CD4-positive, CD25-positive, alpha-beta regulatory T cell (primary cell): ENCODE measurements around the gene ATOH8. TPM values are rescaled to one million over a fixed set of nuclear protein-coding genes. Genes with fewer than 3 reads are reported as not detected.

ENCODE experiments used
- ATAC-seq, 2 donors: fragments of 150-1000 bp; cut with Tn5 transposase; one replicate each; pipeline ENCODE4 v1.10.0; 2021; ENCODE audit warnings: low read depth in 2 of 2, moderate number of reproducible peaks in 2 of 2, moderate library complexity in 1 of 2
- DNase-seq, 3 donors: peaks; one replicate each; pipeline versions ENCODE4 v3.0.0 to v3.0.0-alpha.2; 2012 to 2022; ENCODE audit warnings: mixed read lengths in 1 of 3
- H3K27ac ChIP-seq: one replicate; pipeline ENCODE4 v1.7.0; 2013; ENCODE audit warnings: mild to moderate bottlenecking, low read length; ENCODE audit not compliant: insufficient read depth, poor library complexity, severe bottlenecking
- H3K27me3 ChIP-seq: one replicate; pipeline ENCODE4 v1.7.0; 2013; ENCODE audit warnings: low read length; ENCODE audit not compliant: control insufficient read depth, insufficient read depth
- H3K36me3 ChIP-seq: one replicate; pipeline ENCODE4 v1.7.0; 2013; ENCODE audit warnings: mild to moderate bottlenecking, low read length, moderate library complexity; ENCODE audit not compliant: control insufficient read depth, insufficient read depth
- H3K4me1 ChIP-seq: 2 replicates; pipeline ENCODE4 v1.7.0; 2013; ENCODE audit warnings: mild to moderate bottlenecking, low read length; ENCODE audit not compliant: insufficient read depth, control insufficient read depth, poor library complexity, severe bottlenecking
- H3K4me3 ChIP-seq: one replicate; pipeline ENCODE4 v1.7.0; 2013; ENCODE audit warnings: low read depth, mild to moderate bottlenecking, low read length, moderate library complexity
- H3K9me3 ChIP-seq, 2 experiments: 1 replicate in 1 of 2; 2 replicates in 1 of 2; pipeline ENCODE4 v1.7.0; 2013; ENCODE audit warnings: low read length in 2 of 2, mild to moderate bottlenecking in 1 of 2, moderate library complexity in 1 of 2; ENCODE audit not compliant: control insufficient read depth in 2 of 2
- H3K27ac Mint-ChIP-seq, 3 donors: one replicate each; pipeline ENCODE4 v1.8.0; 2020 to 2022; ENCODE audit warnings: mild to moderate bottlenecking in 3 of 3, mixed read lengths in 3 of 3, moderate library complexity in 2 of 3
- H3K27me3 Mint-ChIP-seq: one replicate; pipeline ENCODE4 v1.8.0; 2022; ENCODE audit warnings: mild to moderate bottlenecking, mixed read lengths
- H3K36me3 Mint-ChIP-seq: one replicate; pipeline ENCODE4 v1.8.0; 2020; ENCODE audit warnings: mixed read lengths
- H3K4me1 Mint-ChIP-seq, 4 donors: one replicate each; pipeline ENCODE4 v1.8.0; 2020 to 2022; ENCODE audit warnings: mixed read lengths in 4 of 4, mild to moderate bottlenecking in 1 of 4
- H3K4me3 Mint-ChIP-seq, 4 donors: one replicate each; pipeline ENCODE4 v1.8.0; 2020 to 2022; ENCODE audit warnings: mild to moderate bottlenecking in 4 of 4, mixed read lengths in 4 of 4, moderate library complexity in 3 of 4
- H3K9me3 Mint-ChIP-seq, 7 donors: one replicate each; pipeline ENCODE4 v1.8.0; 2020 to 2022; ENCODE audit warnings: mixed read lengths in 7 of 7, mild to moderate bottlenecking in 3 of 7, moderate library complexity in 2 of 7
- polyA plus RNA-seq, 4 donors: library from polyadenylated mRNA; unstranded; fragments of 300-500 nt; fragmentation: Illumina TruSeq; gene quantifications; one replicate each; pipeline ENCODE4 v1.2.3, GENCODE V29; 2021
- total RNA-seq: library from RNA; stranded (reverse); gene quantifications from one replicate; pipeline ENCODE4 v1.2.3, GENCODE V29; 2022

The ATOH8 gene
- total and polyA plus RNA-seq, 5 donors from 2014 or later: not detected

DNA sequence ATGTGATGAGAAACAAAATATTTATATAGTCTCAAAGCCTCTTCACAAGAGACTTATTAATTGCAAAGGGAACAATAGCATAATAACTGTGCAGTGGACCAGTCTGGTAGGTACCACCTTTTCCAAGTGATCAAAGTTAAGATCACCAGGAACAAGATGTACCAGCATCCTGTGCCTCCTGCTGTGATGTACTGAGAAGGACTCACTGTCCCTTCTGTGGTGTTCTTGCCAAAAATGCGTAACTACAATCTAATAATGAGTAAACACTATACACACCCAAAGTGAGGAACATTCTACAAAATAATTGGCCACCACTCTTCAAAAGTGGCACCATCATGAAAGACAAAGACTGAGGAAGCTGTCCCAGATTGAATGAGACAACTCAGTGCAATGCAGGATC is 45.1 kb upstream of the ATOH8 start:
- Histone ChIP-seq H3K27me3 (no peaks in the 10 kb centered on the region), H3K9me3 (no peaks in the 10 kb centered on the region), H3K36me3 (no peaks in the 10 kb centered on the region), H3K4me1 (no peaks in the 10 kb centered on the region), H3K4me3 (no peak overlapping the region), H3K27ac (no peak overlapping the region)
- no peak overlapping the region for H3K4me3 Mint-ChIP-seq
- H3K27ac Mint-ChIP-seq: no peak overlapping the region
- DNase-seq (no peak), ATAC-seq (no peak)
- peaks cover 7 to 30% (median 9%) of the 10 kb centered on the region in 4 donors for H3K4me1 Mint-ChIP-seq
- H3K9me3 Mint-ChIP-seq: no peaks in the 10 kb centered on the region
- peaks cover 19% of the 10 kb centered on the region for H3K27me3 Mint-ChIP-seq
- no peaks in the 10 kb centered on the region for H3K36me3 Mint-ChIP-seq

DNA sequence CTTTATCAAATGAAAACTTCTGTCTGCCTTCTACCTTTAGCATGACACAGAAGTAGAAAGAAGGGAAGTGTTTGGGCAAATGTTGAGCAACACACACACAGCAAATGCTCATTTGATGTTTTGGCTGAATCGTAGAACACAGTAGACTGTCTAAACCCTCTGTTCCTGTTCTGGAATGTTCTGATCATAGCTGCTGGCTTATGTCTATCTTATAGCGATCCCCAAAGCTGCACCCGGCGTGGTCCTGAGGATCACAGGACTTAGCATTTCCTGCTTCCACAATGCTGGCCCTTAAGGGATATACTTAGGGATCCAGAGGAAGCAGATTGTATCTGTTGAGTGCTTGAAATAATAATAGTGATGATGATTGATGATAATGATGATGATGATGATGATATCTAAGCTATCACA is 44.4 kb upstream of the ATOH8 start:
- Mint-ChIP-seq H3K4me3 (no peak overlapping the region), H3K9me3 (no peaks in the 10 kb centered on the region), H3K27ac (no peak overlapping the region), H3K4me1 (peaks cover 6 to 28% (median 8%) of the 10 kb centered on the region in 4 donors), H3K27me3 (peaks cover 21% of the 10 kb centered on the region), H3K36me3 (no peaks in the 10 kb centered on the region)
- Histone ChIP-seq H3K27ac (no peak overlapping the region), H3K9me3 (no peaks in the 10 kb centered on the region), H3K4me3 (no peak overlapping the region), H3K27me3 (no peaks in the 10 kb centered on the region), H3K4me1 (no peaks in the 10 kb centered on the region), H3K36me3 (no peaks in the 10 kb centered on the region)
- no peak for DNase-seq
- ATAC-seq: no peak

- Histone ChIP-seq H3K4me3 (no peak overlapping the region), H3K9me3 (no peaks in the 10 kb centered on the region), H3K36me3 (no peaks in the 10 kb centered on the region), H3K27ac (no peak overlapping the region), H3K4me1 (no peaks in the 10 kb centered on the region), H3K27me3 (no peaks in the 10 kb centered on the region)
- H3K4me1 Mint-ChIP-seq: peaks cover 4 to 25% (median 8%) of the 10 kb centered on the region in 4 donors
- peak overlapping the region in 1 of 3 donors; percentile 25 for H3K27ac Mint-ChIP-seq
- no peaks in the 10 kb centered on the region for H3K36me3 Mint-ChIP-seq
- H3K27me3 Mint-ChIP-seq: peaks cover 26% of the 10 kb centered on the region
- no peak overlapping the region for H3K4me3 Mint-ChIP-seq
- ATAC-seq (no peak), DNase-seq (no peak)
- H3K9me3 Mint-ChIP-seq: no peaks in the 10 kb centered on the region
Measured at GRCh38 chr2:85710687-85711577, 42.9 kb upstream of the ATOH8 start.

GRCh38 chr2:85711578-85712060 is 42.2 kb upstream of the ATOH8 start:
- H3K9me3 Mint-ChIP-seq: no peaks in the 10 kb centered on the region
- H3K4me1 Mint-ChIP-seq: peaks cover 4 to 23% (median 8%) of the 10 kb centered on the region in 4 donors
- H3K27me3 Mint-ChIP-seq: peaks cover 28% of the 10 kb centered on the region
- DNase-seq (no peak), ATAC-seq (no peak)
- Histone ChIP-seq H3K9me3 (no peaks in the 10 kb centered on the region), H3K36me3 (no peaks in the 10 kb centered on the region), H3K4me3 (no peak overlapping the region), H3K27me3 (no peaks in the 10 kb centered on the region), H3K27ac (no peak overlapping the region), H3K4me1 (no peaks in the 10 kb centered on the region)
- H3K36me3 Mint-ChIP-seq: no peaks in the 10 kb centered on the region
- H3K4me3 Mint-ChIP-seq: no peak overlapping the region
- H3K27ac Mint-ChIP-seq: no peak overlapping the region

GRCh38 chr2:85712336-85712735 is 41.5 kb upstream of the ATOH8 start:
- H3K4me3 Mint-ChIP-seq: no peak overlapping the region
- no peak overlapping the region for H3K27ac Mint-ChIP-seq
- H3K9me3 Mint-ChIP-seq: no peaks in the 10 kb centered on the region
- H3K36me3 Mint-ChIP-seq: no peaks in the 10 kb centered on the region
- Histone ChIP-seq H3K36me3 (no peaks in the 10 kb centered on the region), H3K9me3 (no peaks in the 10 kb centered on the region), H3K4me1 (no peaks in the 10 kb centered on the region), H3K4me3 (no peak overlapping the region), H3K27ac (no peak overlapping the region), H3K27me3 (no peaks in the 10 kb centered on the region)
- ATAC-seq (no peak), DNase-seq (no peak)
- peaks cover under 1 to 16% (median 5%) of the 10 kb centered on the region in 4 donors for H3K4me1 Mint-ChIP-seq
- peaks cover 24% of the 10 kb centered on the region for H3K27me3 Mint-ChIP-seq

GRCh38 chr2:85712849-85713612 is 40.8 kb upstream of the ATOH8 start:
- H3K4me3 ChIP-seq: no peak overlapping the region
- H3K27ac Mint-ChIP-seq: no peak overlapping the region

DNA sequence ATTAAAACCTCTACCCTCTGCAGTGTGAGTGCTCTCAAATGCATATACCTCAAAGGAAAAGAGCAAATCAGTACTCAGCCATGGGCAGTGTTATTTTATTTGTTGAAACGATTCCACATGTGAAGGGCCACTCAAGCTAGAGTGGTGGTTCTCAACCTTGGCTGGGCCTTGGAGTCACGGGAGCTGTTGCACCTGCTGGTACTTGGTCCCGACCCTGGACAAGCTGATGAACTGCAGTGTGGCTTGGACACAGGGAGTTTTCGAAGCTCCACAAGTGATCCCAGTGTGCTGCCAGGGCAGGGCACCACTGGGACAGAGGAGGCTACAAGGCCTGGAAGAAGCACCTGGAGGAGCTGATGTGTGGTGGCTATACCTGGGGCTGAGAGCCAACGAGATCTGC is 40.0 kb upstream of the ATOH8 start:
- no peaks in the 10 kb centered on the region for H3K36me3 Mint-ChIP-seq
- no peaks in the 10 kb centered on the region for H3K9me3 Mint-ChIP-seq
- Histone ChIP-seq H3K4me1 (no peaks in the 10 kb centered on the region), H3K4me3 (no peak overlapping the region), H3K9me3 (no peaks in the 10 kb centered on the region), H3K27me3 (no peaks in the 10 kb centered on the region), H3K36me3 (no peaks in the 10 kb centered on the region), H3K27ac (no peak overlapping the region)
- H3K4me3 Mint-ChIP-seq: no peak overlapping the region
- DNase-seq (no peak), ATAC-seq (no peak)
- peaks cover 0 to 14% (median 4%) of the 10 kb centered on the region in 4 donors for H3K4me1 Mint-ChIP-seq
- peak overlapping the region in 2 of 3 donors; percentile 7 to 11 for H3K27ac Mint-ChIP-seq
- H3K27me3 Mint-ChIP-seq: peaks cover 22% of the 10 kb centered on the region

More at GRCh38 chr2:85712849-85713612, 40.8 kb upstream of the ATOH8 start:
- no peak for DNase-seq
- H3K4me1 Mint-ChIP-seq: peaks cover 0 to 14% (median 4%) of the 10 kb centered on the region in 4 donors
- Histone ChIP-seq H3K36me3 (no peaks in the 10 kb centered on the region), H3K27ac (no peak overlapping the region), H3K27me3 (no peaks in the 10 kb centered on the region), H3K4me1 (no peaks in the 10 kb centered on the region), H3K9me3 (no peaks in the 10 kb centered on the region)
- no peaks in the 10 kb centered on the region for H3K9me3 Mint-ChIP-seq
- H3K27me3 Mint-ChIP-seq: peaks cover 23% of the 10 kb centered on the region
- no peak for ATAC-seq
- no peaks in the 10 kb centered on the region for H3K36me3 Mint-ChIP-seq
- H3K4me3 Mint-ChIP-seq: no peak overlapping the region
